ENCODE measurements around the gene ALLC. TPM values are rescaled to one million over a fixed set of nuclear protein-coding genes. Genes with fewer than 3 reads are reported as not detected.

The ALLC gene
- total RNA-seq, 6 experiments from 2014 or later = not detected

- H3K9me3 Mint-ChIP-seq = peaks cover 40% of the 10 kb centered on the region; the same call in 1 of the 2 replicates
- no peak overlapping the region for H3K27ac Mint-ChIP-seq
- DNase-seq = no peak
- H3K27me3 Mint-ChIP-seq (ENCODE audit: insufficient read depth) = peaks cover 8% of the 10 kb centered on the region
- H3K36me3 Mint-ChIP-seq (ENCODE audit: low read depth) = no peaks in the 10 kb centered on the region
- H3K4me3 Mint-ChIP-seq = no peak overlapping the region
- H3K4me1 Mint-ChIP-seq (ENCODE audit: low read depth) = no peaks in the 10 kb centered on the region
- no peak for TF ChIP-seq CTCF (IDR thresholded peaks at IDR 0.05)
These were observed 89.8 kb downstream of the ALLC start for GRCh38 chr2:3747826-3748225.

- no peak overlapping the region for H3K27ac Mint-ChIP-seq
- peaks cover 5% of the 10 kb centered on the region for H3K27me3 Mint-ChIP-seq (ENCODE audit: insufficient read depth)
- no peak for TF ChIP-seq CTCF (IDR thresholded peaks at IDR 0.05)
These were observed 91.2 kb downstream of the ALLC start for GRCh38 chr2:3749201-3749600.

GRCh38 chr2:3751251-3751650 lies 93.3 kb downstream of the ALLC start:
- peaks cover 3% of the 10 kb centered on the region; the same call in 1 of the 2 replicates for H3K27me3 Mint-ChIP-seq (ENCODE audit: insufficient read depth)
- H3K9me3 Mint-ChIP-seq = peaks cover 40% of the 10 kb centered on the region; the same call in 1 of the 2 replicates
- H3K27ac Mint-ChIP-seq = no peak overlapping the region
- H3K4me1 Mint-ChIP-seq (ENCODE audit: low read depth) = no peaks in the 10 kb centered on the region
- H3K36me3 Mint-ChIP-seq (ENCODE audit: low read depth) = 0 out of 2 replicates have a peak, but pooled peaks cover 4% of the 10 kb centered on the region
- DNase-seq = no peak
- H3K4me3 Mint-ChIP-seq = no peak overlapping the region
- TF ChIP-seq CTCF (IDR thresholded peaks at IDR 0.05) = no peak

More at GRCh38 chr2:3749201-3749600, 91.2 kb downstream of the ALLC start:
- no peak overlapping the region for H3K4me3 Mint-ChIP-seq
- H3K4me1 Mint-ChIP-seq (ENCODE audit: low read depth) = no peaks in the 10 kb centered on the region
- H3K36me3 Mint-ChIP-seq (ENCODE audit: low read depth) = no peaks in the 10 kb centered on the region
- H3K9me3 Mint-ChIP-seq = peaks cover 32% of the 10 kb centered on the region; the same call in 1 of the 2 replicates
- no peak for DNase-seq

GRCh38 chr2:3751806-3752205 lies 93.8 kb downstream of the ALLC start:
- H3K9me3 Mint-ChIP-seq = peaks cover 41% of the 10 kb centered on the region
- no peak overlapping the region for H3K27ac Mint-ChIP-seq

More at GRCh38 chr2:3751806-3752205, 93.8 kb downstream of the ALLC start:
- Mint-ChIP-seq H3K27me3 (ENCODE audit: insufficient read depth) (peaks cover 3% of the 10 kb centered on the region; the same call in 1 of the 2 replicates), H3K4me1 (ENCODE audit: low read depth) (no peaks in the 10 kb centered on the region), H3K36me3 (ENCODE audit: low read depth) (0 out of 2 replicates have a peak, but pooled peaks cover 4% of the 10 kb centered on the region), H3K4me3 (no peak overlapping the region)
- DNase-seq = no peak
- TF ChIP-seq CTCF (IDR thresholded peaks at IDR 0.05) = no peak

Other genes starting within 250 kb of the ALLC start
- 10 to 100 TPM; 66.6 to 94.2 (median 75.5) TPM for gene ADI1, start 138.7 kb upstream of the ALLC start, total RNA-seq (2021; fragmentation: NEBNext Ultra II Directional; extraction: Animal tissue kit (Norgen Biotek cat#: 25700))
- 10 to 100 TPM; 36.9 to 43.6 (median 39.7) TPM for gene RNASEH1, start 99.9 kb upstream of the ALLC start, total RNA-seq (2021; fragmentation: NEBNext Ultra II Directional; extraction: Animal tissue kit (Norgen Biotek cat#: 25700))
- gene RPS7, start 82.9 kb upstream of the ALLC start, total RNA-seq (2021; fragmentation: NEBNext Ultra II Directional; extraction: Animal tissue kit (Norgen Biotek cat#: 25700)) = 1,000 to 10,000 TPM; 1,288 to 1,437 (median 1,316) TPM
- not detected for gene COLEC11, start 63.1 kb upstream of the ALLC start, total RNA-seq (2021; fragmentation: NEBNext Ultra II Directional; extraction: Animal tissue kit (Norgen Biotek cat#: 25700))
- gene DCDC2C, start 45.4 kb downstream of the ALLC start, total RNA-seq (2021; fragmentation: NEBNext Ultra II Directional; extraction: Animal tissue kit (Norgen Biotek cat#: 25700)) = not detected

All from HFFc6 (cell line).